ENCODE data around the gene GSAP. TPM values are rescaled to one million over a fixed set of nuclear protein-coding genes. Genes with fewer than 3 reads are reported as not detected.
A peak's percentile ranks its signal among the peaks of the same experiment; 100 is the strongest.

Gene GSAP
- total and polyA plus RNA-seq, 5 donors from 2014 or later = 1.1 to 6.8 (median 3.2) TPM

GRCh38 chr7:77426052-77426404, 9.9 kb upstream of the GSAP start:
- Mint-ChIP-seq H3K4me3 (no peak overlapping the region), H3K27ac (no peak overlapping the region), H3K27me3 (peaks cover 28% of the 10 kb centered on the region), H3K9me3 (no peaks in the 10 kb centered on the region), H3K36me3 (no peaks in the 10 kb centered on the region), H3K4me1 (peaks cover 0 to 21% (median 12%) of the 10 kb centered on the region in 4 donors)
- Histone ChIP-seq H3K4me3 (ENCODE audit: low read depth, low read length) (no peak overlapping the region), H3K9me3 (ENCODE audit: control insufficient read depth in 2 of 2, low read length in 2 of 2) (no peaks in the 10 kb centered on the region), H3K4me1 (ENCODE audit: control insufficient read depth, insufficient read depth, low read length, poor library complexity, severe bottlenecking) (peaks cover 11% of the 10 kb centered on the region), H3K27me3 (ENCODE audit: control insufficient read depth, insufficient read depth, low read length) (peaks cover 4% of the 10 kb centered on the region), H3K27ac (ENCODE audit: insufficient read depth, low read length, poor library complexity, severe bottlenecking) (no peak overlapping the region), H3K36me3 (ENCODE audit: control insufficient read depth, insufficient read depth, low read length) (no peaks in the 10 kb centered on the region)
- ATAC-seq (ENCODE audit: low read depth in 2 of 2) = no peak
- no peak for DNase-seq

- H3K9me3 ChIP-seq (ENCODE audit: control insufficient read depth in 2 of 2, low read length in 2 of 2) = no peaks in the 10 kb centered on the region
- H3K9me3 Mint-ChIP-seq = no peaks in the 10 kb centered on the region
- no peak for ATAC-seq (ENCODE audit: low read depth in 2 of 2)
- H3K4me1 ChIP-seq (ENCODE audit: control insufficient read depth, insufficient read depth, low read length, poor library complexity, severe bottlenecking) = peaks cover 11% of the 10 kb centered on the region
- no peak overlapping the region for H3K4me3 ChIP-seq (ENCODE audit: low read depth, low read length)
- no peak overlapping the region for H3K27ac Mint-ChIP-seq
- H3K4me3 Mint-ChIP-seq = no peak overlapping the region
- H3K36me3 ChIP-seq (ENCODE audit: control insufficient read depth, insufficient read depth, low read length) = no peaks in the 10 kb centered on the region
- no peak for DNase-seq
- H3K27ac ChIP-seq (ENCODE audit: insufficient read depth, low read length, poor library complexity, severe bottlenecking) = no peak overlapping the region
- H3K4me1 Mint-ChIP-seq = peaks cover 0 to 21% (median 12%) of the 10 kb centered on the region in 4 donors
- peaks cover 35% of the 10 kb centered on the region for H3K27me3 Mint-ChIP-seq
- H3K27me3 ChIP-seq (ENCODE audit: control insufficient read depth, insufficient read depth, low read length) = peaks cover 4% of the 10 kb centered on the region
- H3K36me3 Mint-ChIP-seq = no peaks in the 10 kb centered on the region
Observed at GRCh38 chr7:77425101-77426051, 9.2 kb upstream of the GSAP start.

- no peak overlapping the region for H3K27ac Mint-ChIP-seq
Observed at GRCh38 chr7:77422500-77422899, 6.4 kb upstream of the GSAP start.

DNA sequence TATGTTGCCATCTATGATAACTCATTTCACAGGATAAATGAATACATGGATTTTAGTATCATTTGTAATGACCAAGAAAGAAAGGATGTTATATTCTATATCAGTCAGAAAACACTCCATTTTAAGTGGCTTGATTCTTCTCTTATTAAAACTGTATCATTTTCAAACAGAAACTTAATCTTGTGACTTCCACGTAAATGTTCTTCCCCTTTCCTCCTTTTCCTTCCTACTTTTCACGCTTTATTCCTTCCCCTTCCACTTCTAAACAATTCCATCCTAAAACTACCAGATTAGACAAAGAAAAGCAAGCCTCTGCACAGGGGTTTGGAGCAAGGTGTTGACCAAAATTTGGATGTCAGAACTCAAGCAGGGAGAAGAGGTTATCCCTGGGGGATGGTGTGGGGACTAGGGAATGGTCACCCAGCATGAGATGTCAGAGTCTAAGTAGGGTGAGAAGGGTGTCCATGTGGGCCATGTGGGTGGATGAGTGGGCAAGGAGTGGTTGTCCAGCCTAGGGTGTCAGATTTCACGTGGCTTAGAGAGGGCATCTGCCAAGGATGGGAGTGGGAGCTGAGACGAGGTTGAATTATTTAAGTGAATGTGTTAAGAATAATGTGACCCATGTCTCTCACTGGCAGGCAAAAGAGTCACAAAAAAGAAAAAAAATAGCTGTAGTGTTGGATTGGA, 5.0 kb upstream of the GSAP start:
- H3K4me3 ChIP-seq (ENCODE audit: low read depth, low read length) = no peak overlapping the region
- no peaks in the 10 kb centered on the region for H3K9me3 ChIP-seq (ENCODE audit: control insufficient read depth in 2 of 2, low read length in 2 of 2)
- peaks cover 19% of the 10 kb centered on the region for H3K27me3 ChIP-seq (ENCODE audit: control insufficient read depth, insufficient read depth, low read length)
- peaks cover 40% of the 10 kb centered on the region for H3K27me3 Mint-ChIP-seq
- no peak overlapping the region for H3K27ac Mint-ChIP-seq
- no peak for DNase-seq
- H3K27ac ChIP-seq (ENCODE audit: insufficient read depth, low read length, poor library complexity, severe bottlenecking) = no peak overlapping the region
- H3K4me1 ChIP-seq (ENCODE audit: control insufficient read depth, insufficient read depth, low read length, poor library complexity, severe bottlenecking) = peaks cover 5% of the 10 kb centered on the region
- H3K36me3 Mint-ChIP-seq = no peaks in the 10 kb centered on the region
- peaks cover 3 to 7% (median 5%) of the 10 kb centered on the region in 4 donors for H3K4me1 Mint-ChIP-seq
- H3K36me3 ChIP-seq (ENCODE audit: control insufficient read depth, insufficient read depth, low read length) = no peaks in the 10 kb centered on the region
- ATAC-seq (ENCODE audit: low read depth in 2 of 2) = no peak
- no peaks in the 10 kb centered on the region for H3K9me3 Mint-ChIP-seq
- no peak overlapping the region for H3K4me3 Mint-ChIP-seq

More at GRCh38 chr7:77422500-77422899, 6.4 kb upstream of the GSAP start:
- no peaks in the 10 kb centered on the region for H3K36me3 Mint-ChIP-seq
- no peak overlapping the region for H3K4me3 Mint-ChIP-seq
- Histone ChIP-seq H3K4me1 (ENCODE audit: control insufficient read depth, insufficient read depth, low read length, poor library complexity, severe bottlenecking) (peaks cover under 1% of the 10 kb centered on the region), H3K27ac (ENCODE audit: insufficient read depth, low read length, poor library complexity, severe bottlenecking) (no peak overlapping the region), H3K36me3 (ENCODE audit: control insufficient read depth, insufficient read depth, low read length) (no peaks in the 10 kb centered on the region), H3K4me3 (ENCODE audit: low read depth, low read length) (no peak overlapping the region), H3K9me3 (ENCODE audit: control insufficient read depth in 2 of 2, low read length in 2 of 2) (no peaks in the 10 kb centered on the region), H3K27me3 (ENCODE audit: control insufficient read depth, insufficient read depth, low read length) (peaks cover 11% of the 10 kb centered on the region)
- H3K27me3 Mint-ChIP-seq = peaks cover 38% of the 10 kb centered on the region
- no peak for ATAC-seq (ENCODE audit: low read depth in 2 of 2)
- H3K4me1 Mint-ChIP-seq = peaks cover under 1 to 4% (median 2%) of the 10 kb centered on the region in 4 donors
- no peak for DNase-seq
- H3K9me3 Mint-ChIP-seq = no peaks in the 10 kb centered on the region

DNA sequence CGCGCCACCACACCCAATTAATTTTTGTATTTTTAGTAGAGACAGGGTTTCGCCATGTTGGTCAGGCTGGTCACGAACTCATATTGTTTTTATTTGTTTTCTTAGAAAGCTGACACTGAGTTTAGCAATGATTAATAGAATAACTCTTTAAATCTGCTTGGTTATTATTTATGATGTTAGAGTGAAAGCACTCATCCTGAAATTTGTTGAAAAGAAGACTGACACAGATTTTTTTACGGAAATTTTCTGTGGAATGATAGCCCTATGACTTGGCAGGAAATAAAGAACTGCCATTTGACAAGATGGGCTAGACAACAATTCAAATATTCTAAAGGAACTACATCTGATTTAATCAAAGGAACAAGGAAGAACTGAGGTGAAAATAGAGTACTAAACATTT, 4.3 kb upstream of the GSAP start:
- Histone ChIP-seq H3K4me1 (ENCODE audit: control insufficient read depth, insufficient read depth, low read length, poor library complexity, severe bottlenecking) (peaks cover 12% of the 10 kb centered on the region), H3K27ac (ENCODE audit: insufficient read depth, low read length, poor library complexity, severe bottlenecking) (no peak overlapping the region), H3K27me3 (ENCODE audit: control insufficient read depth, insufficient read depth, low read length) (peaks cover 19% of the 10 kb centered on the region), H3K36me3 (ENCODE audit: control insufficient read depth, insufficient read depth, low read length) (no peaks in the 10 kb centered on the region), H3K4me3 (ENCODE audit: low read depth, low read length) (no peak overlapping the region), H3K9me3 (ENCODE audit: control insufficient read depth in 2 of 2, low read length in 2 of 2) (no peaks in the 10 kb centered on the region)
- Mint-ChIP-seq H3K27ac (no peak overlapping the region), H3K27me3 (peaks cover 38% of the 10 kb centered on the region), H3K4me1 (peaks cover 3 to 7% (median 5%) of the 10 kb centered on the region in 4 donors), H3K36me3 (no peaks in the 10 kb centered on the region), H3K4me3 (peak overlapping the region in 1 of 4 donors; percentile 64), H3K9me3 (no peaks in the 10 kb centered on the region)
- ATAC-seq (ENCODE audit: low read depth in 2 of 2) (no peak), DNase-seq (no peak)

DNA sequence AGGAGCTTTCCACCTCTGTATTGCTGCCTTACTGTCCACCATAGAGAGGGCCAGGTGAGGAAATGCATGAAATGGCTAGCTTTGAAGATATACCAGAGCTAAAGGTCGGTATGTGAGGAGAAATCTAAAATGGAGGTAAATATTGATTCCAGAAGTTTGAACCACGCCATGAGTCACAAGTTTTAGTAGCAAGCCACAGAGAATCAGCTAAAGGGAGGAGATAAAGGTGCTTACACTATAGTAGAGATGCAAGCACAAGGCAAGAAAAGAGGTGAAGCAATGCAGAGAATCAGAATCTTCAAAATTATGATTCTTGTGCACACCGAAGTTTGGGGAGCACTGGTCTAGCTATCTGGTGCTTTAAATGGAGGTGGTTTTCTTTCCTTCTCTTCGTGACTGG, 3.0 kb upstream of the GSAP start:
- H3K9me3 ChIP-seq (ENCODE audit: control insufficient read depth in 2 of 2, low read length in 2 of 2) = no peaks in the 10 kb centered on the region
- no peaks in the 10 kb centered on the region for H3K36me3 ChIP-seq (ENCODE audit: control insufficient read depth, insufficient read depth, low read length)
- H3K4me3 ChIP-seq (ENCODE audit: low read depth, low read length) = no peak overlapping the region
- Mint-ChIP-seq H3K4me1 (peaks cover 8 to 16% (median 14%) of the 10 kb centered on the region in 4 donors), H3K9me3 (no peaks in the 10 kb centered on the region), H3K36me3 (no peaks in the 10 kb centered on the region), H3K27ac (no peak overlapping the region), H3K4me3 (no peak overlapping the region), H3K27me3 (peaks cover 40% of the 10 kb centered on the region)
- H3K27ac ChIP-seq (ENCODE audit: insufficient read depth, low read length, poor library complexity, severe bottlenecking) = no peak overlapping the region
- DNase-seq (no peak), ATAC-seq (ENCODE audit: low read depth in 2 of 2) (no peak)
- peaks cover 19% of the 10 kb centered on the region for H3K27me3 ChIP-seq (ENCODE audit: control insufficient read depth, insufficient read depth, low read length)
- peaks cover 17% of the 10 kb centered on the region for H3K4me1 ChIP-seq (ENCODE audit: control insufficient read depth, insufficient read depth, low read length, poor library complexity, severe bottlenecking)

DNA sequence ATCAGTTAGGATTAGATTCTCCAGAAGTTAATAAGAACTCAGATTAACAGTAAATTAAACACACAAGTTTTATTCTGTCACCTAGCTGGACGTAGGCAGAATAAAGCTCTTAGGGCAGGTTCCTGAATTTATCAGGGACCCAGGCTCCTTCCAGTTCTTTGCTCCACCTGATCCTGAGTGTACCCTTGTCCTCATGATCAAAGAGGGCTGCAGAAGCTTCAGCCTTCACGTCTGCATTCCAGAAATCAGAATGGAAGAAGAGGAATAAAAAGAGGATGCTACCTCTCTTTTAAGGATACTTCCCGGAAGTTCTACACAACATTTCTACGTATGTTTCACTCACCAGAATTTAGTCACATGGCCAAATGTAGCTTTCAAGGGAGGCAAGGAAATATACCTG, 1.7 kb upstream of the GSAP start:
- Mint-ChIP-seq H3K9me3 (no peaks in the 10 kb centered on the region), H3K4me3 (peak overlapping the region in 3 of 4 donors; percentile 40 to 82 (median 40)), H3K27me3 (peaks cover 45% of the 10 kb centered on the region), H3K4me1 (peaks cover 14 to 23% (median 20%) of the 10 kb centered on the region in 4 donors), H3K36me3 (no peaks in the 10 kb centered on the region), H3K27ac (peak overlapping the region in 1 of 3 donors; percentile 7)
- no peaks in the 10 kb centered on the region for H3K9me3 ChIP-seq (ENCODE audit: control insufficient read depth in 2 of 2, low read length in 2 of 2)
- no peak overlapping the region for H3K4me3 ChIP-seq (ENCODE audit: low read depth, low read length)
- DNase-seq = no peak
- peaks cover 21% of the 10 kb centered on the region for H3K27me3 ChIP-seq (ENCODE audit: control insufficient read depth, insufficient read depth, low read length)
- no peak for ATAC-seq (ENCODE audit: low read depth in 2 of 2)
- peaks cover 17% of the 10 kb centered on the region for H3K4me1 ChIP-seq (ENCODE audit: control insufficient read depth, insufficient read depth, low read length, poor library complexity, severe bottlenecking)
- no peaks in the 10 kb centered on the region for H3K36me3 ChIP-seq (ENCODE audit: control insufficient read depth, insufficient read depth, low read length)
- no peak overlapping the region for H3K27ac ChIP-seq (ENCODE audit: insufficient read depth, low read length, poor library complexity, severe bottlenecking)
